HepG2 (cell line): ENCODE results near the gene KRT79.

Experiments used
- CTCF ChIP-seq: sonication (generic); formaldehyde crosslinking; IDR thresholded peaks from 2 replicates; pipeline ENCODE4 v1.5.0; 2020; ENCODE audit warnings: mild to moderate bottlenecking, missing genetic modification reagents, moderate library complexity
- EZH2 ChIP-seq: conservative IDR thresholded peaks from 2 replicates; pipeline ENCODE4 v1.6.1; 2012; ENCODE audit warnings: mild to moderate bottlenecking, low read depth, low read length, moderate library complexity
- MTF2 ChIP-seq: sonication (generic); formaldehyde crosslinking; IDR thresholded peaks from 2 replicates; pipeline ENCODE4 v1.5.0; 2020; ENCODE audit warnings: missing genetic modification reagents, borderline replicate concordance
- TCF7 ChIP-seq: sonication (generic); IDR thresholded peaks from 2 replicates; pipeline ENCODE4 v1.6.1; 2016; ENCODE audit warnings: antibody characterized with exemption, low read depth
- ZNF780A ChIP-seq: sonication (generic); formaldehyde crosslinking; IDR thresholded peaks from 2 replicates; pipeline ENCODE4 v1.8.0; 2022; ENCODE audit warnings: mild to moderate bottlenecking, missing genetic modification reagents, moderate library complexity

GRCh38 chr12:52867152-52867551 lies 33.0 kb upstream of the KRT79 start:
- TF ChIP-seq CTCF (CRISPR knock-in tag) (no peak), EZH2 (no peak), TCF7 (no peak), ZNF780A (CRISPR knock-in tag) (no peak), MTF2 (CRISPR knock-in tag) (no peak)
